ENCODE results near the gene TBRG1.

DNA sequence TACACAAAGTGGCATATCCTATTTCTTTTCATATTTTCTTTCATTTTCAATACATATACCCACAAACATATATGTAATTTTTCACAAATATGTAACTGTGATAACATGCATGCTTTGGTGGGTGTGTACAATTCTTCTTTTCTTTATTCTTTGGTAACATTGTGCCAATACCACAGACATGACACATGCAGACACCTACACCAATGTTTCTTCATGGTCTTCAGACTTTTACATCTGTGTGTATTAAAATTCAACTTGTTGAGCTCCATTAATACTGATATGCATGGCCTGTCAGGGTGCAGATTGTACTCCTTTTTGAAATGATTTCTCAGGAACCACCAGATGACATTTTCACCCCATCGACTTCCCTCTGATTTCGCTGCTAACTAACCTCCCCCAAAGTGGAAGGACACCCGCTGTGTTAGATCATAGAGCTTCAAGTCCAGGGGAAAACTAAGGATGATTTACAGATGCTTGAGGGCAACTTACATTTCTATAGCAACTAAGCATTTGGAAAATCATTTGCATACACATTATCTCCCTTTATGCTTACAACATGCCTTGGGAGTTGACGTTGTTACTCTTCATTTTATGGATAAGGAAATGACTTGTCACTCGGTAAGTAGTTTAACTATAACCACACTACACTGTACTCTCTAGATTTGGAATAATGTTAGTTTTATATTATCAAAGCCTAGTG is 21.9 kb upstream of the TBRG1 start:
- TF ChIP-seq, protein P1, sequence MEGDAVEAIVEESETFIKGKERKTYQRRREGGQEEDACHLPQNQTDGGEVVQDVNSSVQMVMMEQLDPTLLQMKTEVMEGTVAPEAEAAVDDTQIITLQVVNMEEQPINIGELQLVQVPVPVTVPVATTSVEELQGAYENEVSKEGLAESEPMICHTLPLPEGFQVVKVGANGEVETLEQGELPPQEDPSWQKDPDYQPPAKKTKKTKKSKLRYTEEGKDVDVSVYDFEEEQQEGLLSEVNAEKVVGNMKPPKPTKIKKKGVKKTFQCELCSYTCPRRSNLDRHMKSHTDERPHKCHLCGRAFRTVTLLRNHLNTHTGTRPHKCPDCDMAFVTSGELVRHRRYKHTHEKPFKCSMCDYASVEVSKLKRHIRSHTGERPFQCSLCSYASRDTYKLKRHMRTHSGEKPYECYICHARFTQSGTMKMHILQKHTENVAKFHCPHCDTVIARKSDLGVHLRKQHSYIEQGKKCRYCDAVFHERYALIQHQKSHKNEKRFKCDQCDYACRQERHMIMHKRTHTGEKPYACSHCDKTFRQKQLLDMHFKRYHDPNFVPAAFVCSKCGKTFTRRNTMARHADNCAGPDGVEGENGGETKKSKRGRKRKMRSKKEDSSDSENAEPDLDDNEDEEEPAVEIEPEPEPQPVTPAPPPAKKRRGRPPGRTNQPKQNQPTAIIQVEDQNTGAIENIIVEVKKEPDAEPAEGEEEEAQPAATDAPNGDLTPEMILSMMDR (IDR thresholded peaks at IDR 0.05): no peak
- TF ChIP-seq POLR2AphosphoS5 (IDR thresholded peaks at IDR 0.05) (no peak), POLR2A (IDR thresholded peaks at IDR 0.05) (no peak)

All from breast epithelium (tissue), 3 donors.